GM19240 (cell line): Measurements from ENCODE around the gene RECQL5.

Experiments used
- DNase-seq: peaks from one replicate; pipeline ENCODE4 v3.0.0; 2011; ENCODE audit warnings: low spot score; ENCODE audit not compliant: insufficient read length

The RECQL5 gene

DNA sequence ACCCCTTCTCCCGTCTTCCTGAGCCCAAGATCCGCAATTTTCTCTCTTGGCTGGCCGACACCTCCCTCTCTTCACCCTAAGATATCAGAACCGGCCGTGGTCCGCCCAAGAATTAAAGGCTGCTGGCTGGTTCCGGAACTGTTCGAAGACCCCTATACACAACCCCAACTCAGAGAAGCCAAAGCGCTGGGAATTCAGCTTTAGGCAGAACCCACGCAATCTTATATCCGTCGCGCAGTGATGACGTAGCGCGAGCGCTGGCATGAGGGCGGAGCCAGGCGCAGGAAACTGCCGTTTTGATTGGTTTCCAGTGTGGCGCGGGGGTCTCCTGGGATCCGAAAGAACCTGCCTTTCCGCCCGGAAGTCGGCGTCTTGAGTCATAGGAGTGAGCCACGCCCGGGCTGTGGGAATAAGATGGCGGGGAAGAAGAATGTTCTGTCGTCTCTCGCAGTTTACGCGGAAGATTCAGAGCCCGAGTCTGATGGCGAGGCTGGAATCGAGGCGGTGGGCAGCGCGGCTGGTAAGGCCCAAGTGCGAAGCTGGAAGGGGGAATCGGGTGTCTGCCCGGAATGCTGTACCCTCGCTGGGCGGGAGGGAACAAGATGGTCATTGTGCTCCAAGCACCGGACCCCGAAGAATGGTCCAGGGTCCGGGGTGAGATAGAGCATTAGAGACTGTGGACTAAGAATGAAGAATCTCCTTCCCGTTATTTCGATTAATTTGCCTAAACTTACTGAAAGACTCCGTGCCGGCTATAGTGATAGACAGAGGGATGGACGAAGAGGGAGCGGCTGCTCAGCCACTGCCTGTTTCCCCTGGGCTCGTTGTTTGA lies at the start of gene RECQL5, which contains the start of gene SAP30BP:
Gene RECQL5, minus strand, starts transcription at position 196 of the 832 bp plus-strand sequence. CDS start 597 bp downstream, outside the sequence.
Gene SAP30BP, plus strand, starts transcription at position 380 of the 832 bp plus-strand sequence. Its CDS starts 35 bp downstream, at position 415.
- peak; percentile 79 for DNase-seq

DNA sequence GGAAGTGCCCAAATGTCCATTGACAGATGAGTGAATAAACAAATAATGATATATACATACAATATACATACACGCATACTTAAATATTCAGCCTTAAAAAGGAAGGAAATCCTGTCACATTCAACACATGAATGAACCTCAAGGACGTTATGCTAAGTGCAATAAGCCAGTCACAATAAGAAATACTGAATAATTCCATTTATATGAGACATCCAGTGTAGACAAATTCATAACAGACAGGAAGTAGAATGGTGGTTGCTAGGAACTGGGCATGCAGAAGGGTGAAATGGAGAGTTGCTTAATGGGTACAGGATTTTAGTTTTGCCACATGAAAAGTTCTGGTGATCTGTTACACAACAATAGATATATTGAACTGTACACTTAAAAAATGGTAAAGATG lies 45.5 kb upstream of the RECQL5 start:
- no peak for DNase-seq

DNA sequence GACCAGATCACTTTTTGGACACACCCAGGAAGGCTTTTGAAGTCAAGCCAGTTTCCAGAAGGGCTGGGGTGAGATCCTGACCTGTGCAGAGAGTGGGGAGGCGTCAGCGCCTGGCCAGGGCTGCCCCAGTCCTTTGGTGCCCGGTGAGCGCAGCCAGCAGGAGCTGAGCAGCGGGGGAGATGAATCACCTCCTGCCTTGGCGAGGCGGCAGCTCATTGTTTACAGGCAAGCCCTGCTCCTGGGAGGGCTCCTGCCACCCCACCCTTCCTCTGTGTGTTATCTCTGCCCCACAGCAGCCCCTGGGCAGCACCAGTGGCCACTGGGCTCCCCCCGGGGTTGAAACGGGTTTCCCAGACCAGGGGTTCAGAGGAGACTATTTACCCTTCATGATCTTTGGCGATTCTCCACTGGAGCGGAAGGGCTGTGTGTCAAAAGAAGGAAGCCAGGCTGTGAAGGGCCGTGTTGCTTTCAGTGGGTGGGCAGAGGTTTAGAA lies 40.2 kb upstream of the RECQL5 start:
- DNase-seq = no peak

DNA sequence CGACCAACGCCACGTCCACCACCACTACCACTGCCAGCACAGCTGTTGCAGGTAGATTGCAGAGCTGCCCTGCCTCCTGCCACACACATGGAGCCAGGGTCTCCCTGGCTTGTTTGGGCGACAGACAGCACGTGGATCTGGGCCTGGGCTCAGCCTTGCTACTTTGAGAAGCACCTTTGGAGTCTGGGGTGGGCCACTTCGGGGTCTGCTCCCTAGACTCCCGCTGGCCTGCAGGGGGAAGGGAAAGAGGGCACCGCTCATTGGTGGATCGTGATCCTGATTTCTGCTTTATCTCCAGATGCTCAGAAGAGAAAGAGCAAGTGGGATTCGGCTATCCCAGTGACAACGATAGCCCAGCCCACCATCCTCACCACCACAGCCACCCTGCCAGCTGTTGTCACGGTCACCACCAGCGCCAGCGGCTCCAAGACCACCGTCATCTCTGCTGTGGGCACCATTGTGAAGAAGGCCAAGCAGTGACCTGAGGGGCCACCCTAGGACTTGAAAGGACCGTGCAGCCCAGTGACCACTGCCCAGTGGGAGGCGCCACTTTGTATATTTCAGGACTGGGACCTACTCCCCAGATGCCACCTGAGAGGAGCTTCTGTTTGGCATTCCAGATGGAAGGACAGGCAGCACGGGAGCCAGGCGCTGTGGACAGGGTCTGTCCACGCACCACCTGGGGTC lies 39.2 kb upstream of the RECQL5 start:
- DNase-seq = no peak

DNA sequence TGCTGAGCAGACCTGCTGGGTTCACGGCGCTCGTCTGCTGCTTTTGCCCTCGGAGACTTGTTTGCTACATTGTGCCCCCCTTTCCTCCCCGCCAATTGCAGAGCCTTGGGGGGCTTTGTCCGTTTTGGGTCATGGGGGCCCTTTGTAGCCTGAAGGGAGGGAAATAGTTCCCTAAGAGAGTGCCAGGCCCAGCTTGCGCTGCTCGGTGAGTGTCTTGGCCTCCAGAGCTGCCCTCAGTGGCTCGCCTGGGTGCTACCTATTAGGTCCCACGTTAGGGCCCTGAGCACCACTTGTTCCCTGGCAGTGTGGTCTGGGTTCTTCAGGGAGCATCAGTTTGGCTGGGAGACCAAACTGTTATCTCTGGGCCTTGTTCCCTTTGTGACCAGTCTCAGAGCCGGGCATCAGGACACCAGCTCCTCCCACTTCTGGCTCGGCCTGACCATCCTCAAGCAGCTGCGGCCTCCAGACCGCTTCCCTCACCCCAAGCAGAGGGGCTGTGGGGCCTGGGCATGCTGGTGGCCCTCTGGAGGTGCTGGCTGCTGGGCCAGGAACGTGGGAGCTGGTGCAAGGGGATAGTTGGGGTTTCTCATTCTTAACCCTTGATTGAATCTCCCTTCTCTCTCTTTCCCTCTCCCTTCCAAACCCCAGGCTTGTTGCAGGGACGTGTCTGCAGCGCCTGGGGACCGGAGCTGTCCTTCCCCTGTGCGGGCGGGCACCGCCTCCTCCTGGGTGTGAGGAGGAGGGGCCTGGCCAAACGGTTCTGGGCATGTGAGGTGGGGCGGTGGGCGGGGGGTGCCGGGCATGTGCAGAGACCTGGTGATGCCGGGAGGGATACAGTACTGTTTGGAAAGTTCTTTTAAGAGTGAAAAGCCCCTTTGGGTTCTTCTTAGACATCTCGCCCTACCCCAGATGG lies 38.3 kb upstream of the RECQL5 start:
- no peak for DNase-seq

DNA sequence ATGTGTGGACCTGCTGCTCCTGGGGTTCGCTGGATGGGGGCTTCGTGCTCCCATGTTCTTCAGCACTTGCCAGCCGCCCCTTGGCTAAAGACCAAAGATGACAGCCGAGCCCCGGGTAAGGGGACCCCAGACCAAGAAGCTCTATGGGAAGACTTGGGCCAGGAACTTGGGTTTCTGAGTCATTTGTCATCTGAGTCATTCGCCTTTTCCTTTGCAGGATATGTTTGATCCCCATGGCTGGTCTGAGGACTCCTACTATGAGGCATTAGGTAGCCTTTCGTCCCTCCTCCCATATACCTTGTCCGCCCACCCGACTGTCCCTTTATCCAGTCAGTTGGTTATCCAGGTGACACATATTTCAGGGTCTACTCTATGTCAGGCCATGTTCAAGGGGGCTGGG lies 36.6 kb upstream of the RECQL5 start:
- DNase-seq = no peak

DNA sequence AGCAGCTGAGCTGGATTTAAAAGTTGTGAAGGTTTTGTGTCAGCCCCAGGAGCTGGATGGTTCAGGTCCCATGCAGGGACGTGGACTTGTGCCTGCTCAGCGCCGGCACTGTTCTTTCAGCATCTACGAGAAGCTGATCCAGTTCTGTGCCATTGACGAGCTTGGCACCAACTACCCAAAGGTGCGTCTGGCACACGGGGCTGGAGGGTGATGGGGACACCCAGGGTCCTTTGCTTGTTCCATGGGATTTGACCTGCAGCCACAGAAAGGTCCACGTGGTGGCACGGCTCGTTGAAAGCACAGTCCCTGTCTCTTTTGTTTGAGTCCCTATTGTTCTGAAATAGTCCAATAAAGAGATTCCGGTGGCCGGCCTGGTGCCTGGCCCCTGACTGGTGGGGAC lies 36.2 kb upstream of the RECQL5 start:
- DNase-seq = no peak

DNA sequence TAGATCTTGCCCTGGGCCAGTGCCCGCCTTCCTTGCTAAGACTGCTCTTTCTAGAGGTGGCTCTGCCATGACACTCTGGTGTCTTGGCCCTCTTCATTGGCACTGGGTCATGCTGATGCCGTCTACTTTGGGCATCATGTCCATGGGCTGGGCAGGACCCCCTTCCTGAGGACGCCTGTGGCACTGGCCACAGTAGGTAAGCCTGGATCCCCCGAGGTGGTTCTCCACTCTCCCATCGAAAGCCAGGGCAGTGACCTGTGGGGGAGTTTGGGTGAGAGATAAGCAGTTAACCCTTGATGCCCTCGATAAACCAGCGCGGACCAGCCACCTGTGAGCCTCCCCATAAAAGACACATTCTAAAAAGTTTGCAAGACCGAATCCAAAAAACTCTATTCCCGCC lies 34.3 kb upstream of the RECQL5 start:
- no peak for DNase-seq

DNA sequence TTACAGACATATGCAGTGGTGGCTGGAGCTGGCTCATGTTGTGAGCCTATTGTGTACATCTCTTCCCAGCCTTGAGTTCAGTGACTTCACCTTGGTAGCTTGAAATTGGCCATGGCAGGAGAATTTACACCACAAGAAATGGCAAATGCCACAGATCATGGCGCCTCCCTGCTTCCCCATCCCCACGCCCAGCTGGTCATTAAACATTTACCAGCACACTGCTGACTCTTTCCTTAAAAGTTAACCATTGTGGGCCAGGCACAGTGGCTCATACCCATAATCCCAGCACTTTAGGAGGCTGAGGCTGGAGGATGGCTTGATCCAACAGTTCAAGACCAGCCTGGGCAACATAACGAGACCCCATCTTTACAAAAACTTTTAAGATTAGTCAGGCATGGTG lies 31.7 kb upstream of the RECQL5 start:
- no peak for DNase-seq

DNA sequence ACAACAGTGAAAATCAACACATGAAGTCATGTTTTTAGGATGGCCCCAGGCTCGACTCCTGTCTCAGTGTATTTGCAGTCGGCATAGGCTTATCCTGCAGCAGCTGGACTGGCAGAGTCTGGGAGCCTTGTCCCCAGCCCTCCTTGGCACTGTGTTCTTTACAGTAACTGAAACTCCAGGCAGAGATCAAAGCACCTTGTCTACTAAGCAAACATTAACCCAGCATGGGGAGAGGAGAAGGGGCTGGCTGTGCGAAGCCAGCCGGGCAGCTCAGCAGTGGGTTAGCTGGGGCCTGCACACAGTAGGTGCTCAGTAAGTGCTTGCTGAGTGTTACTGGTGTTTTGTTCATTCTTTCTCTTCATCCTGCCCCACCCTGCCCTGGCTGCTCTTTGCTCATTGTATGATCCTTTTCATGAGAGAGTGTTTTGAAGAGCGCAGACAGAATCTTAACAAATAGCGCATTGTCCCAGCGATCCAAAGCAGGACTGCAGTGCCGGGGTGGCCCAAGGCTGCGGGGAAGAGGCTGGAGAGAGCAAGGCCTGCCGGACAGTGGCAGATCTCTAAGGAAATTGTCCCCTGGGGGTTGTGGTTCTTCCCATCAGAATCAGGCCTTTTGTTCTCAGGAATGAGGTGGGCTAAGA lies 30.8 kb upstream of the RECQL5 start:
- no peak for DNase-seq

DNA sequence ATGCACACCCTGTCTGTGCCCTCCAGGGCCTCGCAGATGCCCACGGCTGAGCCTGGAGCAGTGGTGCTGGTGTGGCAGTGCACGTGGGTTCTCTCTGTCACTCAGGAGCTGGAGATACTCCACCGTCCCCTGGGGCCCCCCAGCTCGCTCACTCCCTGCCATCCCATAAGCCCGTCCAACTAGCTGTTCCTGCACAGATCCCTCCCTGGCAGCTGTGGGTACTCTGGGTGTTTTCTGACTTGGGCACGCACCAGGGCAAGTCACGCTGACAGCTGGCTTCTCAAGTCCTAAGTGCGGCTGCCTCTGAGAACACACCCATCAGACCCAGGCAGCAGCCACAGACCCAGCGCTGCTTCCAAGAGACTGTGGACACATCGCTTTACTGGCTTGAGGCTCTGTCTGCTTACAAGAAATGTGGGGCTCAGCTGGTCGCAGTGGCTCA lies 28.9 kb upstream of the RECQL5 start:
- no peak for DNase-seq

DNA sequence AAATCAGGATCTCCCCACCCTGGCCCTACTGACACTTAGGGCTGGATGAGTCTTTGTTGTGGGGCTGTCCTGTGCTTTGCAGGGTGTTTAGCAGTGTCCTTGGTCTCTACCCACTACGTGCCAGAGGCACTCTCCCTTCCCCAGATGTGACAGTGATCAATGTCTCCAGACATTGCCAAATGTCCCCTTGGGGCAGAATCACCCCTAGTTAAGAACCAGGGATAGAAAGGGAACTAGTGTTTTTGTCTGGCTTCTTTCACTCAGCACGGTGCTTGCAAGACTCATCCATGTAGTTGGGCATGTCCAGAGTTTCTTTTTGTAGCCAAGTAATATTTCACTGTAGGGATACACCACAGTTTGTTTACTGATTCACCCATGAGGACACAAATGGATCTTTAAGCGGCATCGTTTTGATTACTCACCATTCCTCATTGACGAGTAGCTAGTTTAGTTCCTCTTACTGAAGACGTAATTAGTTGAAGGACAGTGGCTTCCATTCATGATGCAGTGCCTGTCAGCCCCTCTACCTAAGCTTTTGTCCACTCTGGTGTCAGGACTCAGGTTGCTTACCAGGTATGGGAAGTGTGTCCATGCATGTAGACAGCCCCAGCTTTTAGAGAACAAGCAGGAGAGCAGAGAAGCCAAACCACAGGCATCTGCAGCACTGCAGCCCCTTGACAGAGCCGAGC lies 28.3 kb upstream of the RECQL5 start:
- DNase-seq = no peak

DNA sequence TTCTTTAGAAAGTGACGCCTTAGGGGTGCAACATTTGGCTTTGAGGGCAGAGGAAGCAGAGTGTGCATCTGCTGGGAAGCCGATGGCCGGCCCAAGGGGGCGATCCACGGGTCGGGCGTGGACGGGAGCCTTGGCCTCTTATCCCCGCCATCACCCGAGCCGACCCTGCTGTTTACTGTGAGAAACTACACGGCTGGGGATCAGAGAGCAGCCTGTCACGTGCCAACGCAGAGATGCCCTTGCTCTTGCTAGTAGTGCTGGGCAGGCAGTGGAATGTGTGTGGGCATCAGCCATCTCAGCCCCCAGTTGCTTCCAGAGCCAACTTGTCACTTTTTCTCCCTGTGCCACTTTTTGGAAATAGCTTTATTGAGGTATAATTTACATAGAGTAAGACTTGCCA lies 27.6 kb upstream of the RECQL5 start:
- DNase-seq = no peak

DNA sequence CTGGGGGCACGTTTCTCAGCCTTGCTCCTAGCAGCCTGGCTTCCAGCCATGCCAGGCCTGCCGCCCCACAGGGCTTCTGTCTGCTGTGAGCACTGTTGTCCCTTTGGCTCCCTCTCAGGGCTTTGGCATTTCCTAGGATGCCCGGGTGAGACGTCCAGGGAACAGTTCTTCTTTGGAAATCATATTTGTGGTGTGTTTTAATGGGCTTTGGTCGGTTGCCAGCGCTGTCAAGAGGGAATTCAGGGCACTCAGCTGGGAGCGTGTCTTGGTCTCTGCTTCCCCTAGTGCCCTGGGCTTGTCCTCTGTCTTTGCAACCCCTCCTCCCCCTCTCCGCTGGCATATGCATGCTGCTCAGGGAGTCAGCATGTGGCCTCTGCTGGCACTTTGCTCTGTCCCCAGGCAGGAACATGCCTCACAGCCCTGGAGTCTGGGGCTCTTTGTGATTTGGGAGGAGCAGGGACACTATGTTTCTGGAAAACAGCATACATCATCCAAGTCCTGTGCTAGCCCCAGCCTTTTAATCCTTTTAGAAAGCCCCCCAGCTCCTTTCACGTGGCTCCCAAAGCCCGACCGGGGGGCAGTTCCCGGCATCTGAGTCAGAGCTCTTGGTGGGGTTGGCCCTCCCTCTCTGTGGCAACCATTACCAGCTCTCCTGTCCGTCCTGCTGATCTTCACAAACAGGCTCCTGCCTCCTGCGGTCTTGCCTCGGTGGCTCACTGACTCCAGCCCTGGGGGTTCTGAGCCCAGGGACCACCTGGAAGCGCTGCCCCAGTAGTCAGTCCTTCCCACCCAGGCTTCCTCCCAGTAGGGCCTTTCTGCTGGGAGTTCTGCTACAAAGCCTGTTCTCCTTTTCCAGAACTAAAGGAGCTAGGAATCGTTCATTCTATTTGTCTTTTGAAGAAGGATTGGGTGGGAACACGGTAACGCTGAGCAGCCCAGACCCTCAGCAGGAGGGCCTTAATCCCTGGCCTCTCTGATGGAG lies 26.8 kb upstream of the RECQL5 start:
- no peak for DNase-seq

DNA sequence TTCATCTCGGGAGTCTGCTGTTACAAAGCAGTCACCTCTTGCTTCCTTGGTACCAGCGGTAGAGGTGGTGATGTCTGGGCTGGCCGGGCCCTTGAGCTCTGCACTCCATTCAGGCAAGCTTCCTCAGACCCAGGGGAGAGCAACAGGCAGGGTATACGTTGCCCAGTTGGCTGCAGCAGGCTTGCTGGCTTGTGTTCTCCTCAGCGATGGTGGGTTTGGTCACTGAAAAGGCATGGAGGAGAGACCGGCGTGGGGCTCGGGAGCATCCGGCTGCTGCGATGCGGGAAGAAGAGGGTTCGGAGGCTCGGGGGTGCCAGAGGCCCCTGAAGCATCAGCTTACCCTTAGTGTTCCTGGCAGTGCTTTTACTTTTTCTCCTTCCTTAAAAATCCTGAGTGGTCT lies 26.0 kb upstream of the RECQL5 start:
- no peak for DNase-seq

DNA sequence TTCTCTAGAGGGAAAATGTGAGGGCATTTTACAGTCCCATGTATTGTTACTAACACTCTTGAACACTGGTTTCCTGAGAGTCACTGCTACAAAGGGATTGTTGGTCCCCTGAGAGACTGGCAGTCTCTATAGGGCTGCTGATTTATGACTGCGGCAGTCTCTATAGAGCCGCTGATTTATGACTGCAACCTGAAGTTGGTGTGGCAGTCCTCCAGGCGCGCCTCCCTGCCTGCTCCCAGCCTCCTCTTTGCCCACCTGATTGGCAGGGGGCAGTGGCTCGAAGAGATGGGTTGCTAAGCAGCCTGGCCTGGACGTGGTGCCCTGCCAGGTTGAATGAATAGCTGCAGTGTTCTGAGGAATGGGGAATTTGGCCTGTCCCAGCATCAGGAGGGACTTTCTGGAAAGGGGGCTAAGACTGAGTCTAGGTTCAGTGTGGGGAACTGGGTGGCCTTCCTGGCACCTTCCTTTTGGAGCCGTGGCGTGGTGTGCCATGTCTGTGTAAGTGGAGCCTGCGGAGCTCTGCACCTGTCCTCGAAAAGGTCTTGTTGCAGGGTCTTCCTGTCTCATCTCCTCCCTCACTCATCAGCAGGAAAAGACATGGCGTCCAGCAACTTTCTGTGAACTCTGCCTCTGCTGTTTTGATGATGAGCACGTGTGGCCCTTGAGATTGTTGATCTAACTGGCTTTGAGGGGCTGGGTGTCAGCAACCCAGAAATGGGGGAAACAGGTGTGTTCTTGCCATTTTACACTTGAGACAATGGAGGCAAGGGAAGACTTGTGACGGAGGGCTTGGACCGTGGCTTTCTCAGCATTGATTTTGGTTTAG lies 25.1 kb upstream of the RECQL5 start:
- no peak for DNase-seq

DNA sequence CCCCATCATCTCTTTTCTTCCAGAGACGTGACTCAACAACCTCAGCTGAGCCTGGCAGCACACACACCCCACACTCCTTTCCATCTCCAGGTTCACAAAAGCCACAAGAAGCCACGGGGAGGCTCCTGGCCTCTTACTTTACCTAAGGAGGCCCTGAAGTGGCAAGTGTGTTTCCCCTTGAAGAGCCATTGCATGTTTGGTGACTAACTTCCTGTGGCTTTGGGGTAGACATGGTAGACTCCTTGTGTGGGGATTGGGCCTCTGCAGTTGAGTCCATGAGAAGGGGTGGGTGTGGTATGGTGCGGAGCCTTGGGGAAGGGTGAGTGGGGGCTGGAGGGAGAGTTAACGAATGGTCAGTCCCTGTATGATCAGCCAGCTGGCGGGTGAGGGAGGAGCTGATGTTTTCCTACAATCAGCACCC lies 24.4 kb upstream of the RECQL5 start:
- no peak for DNase-seq

DNA sequence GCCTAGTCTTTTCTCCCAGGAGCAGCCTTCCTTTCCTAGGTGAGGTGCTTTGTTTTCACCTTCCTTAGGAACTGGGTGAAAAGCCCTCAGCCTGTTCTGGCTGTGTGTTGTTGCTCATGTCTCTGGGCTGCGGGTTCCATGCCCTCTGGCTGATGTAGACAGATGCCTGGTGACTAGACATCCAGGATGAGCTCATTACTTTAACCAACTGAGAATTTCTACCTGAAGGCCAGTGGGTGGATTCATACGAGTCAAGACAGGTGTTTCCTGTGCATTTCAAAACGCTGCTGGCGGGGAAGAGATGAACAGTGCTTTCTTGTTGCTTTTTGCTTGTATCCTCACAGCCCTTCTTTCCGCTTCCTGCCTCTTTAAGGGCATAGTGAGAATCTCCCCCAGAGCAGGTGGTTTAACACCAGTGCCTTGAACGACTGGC lies 22.5 kb upstream of the RECQL5 start:
- peak; percentile 63 for DNase-seq
